LHCN-M2 (cell line): ENCODE results near the gene PDE11A. TPM values are rescaled to one million over a fixed set of nuclear protein-coding genes. Genes with fewer than 3 reads are reported as not detected.
A peak's percentile ranks its signal among the peaks of the same experiment; 100 is the strongest.

ENCODE experiments used
- DNase-seq: peaks from one replicate; pipeline ENCODE4 v3.0.0-alpha.2; 2012; ENCODE audit warnings: low read depth
- total RNA-seq: library from RNA; depleted of rRNA; stranded (reverse); fragments of >200 nt; gene quantifications from 2 replicates; pipeline ENCODE4 v1.2.3, GENCODE V29; 2014

The PDE11A gene
- total RNA-seq, 1 experiment from 2014 or later, result not detected

GRCh38 chr2:177633111-177633510, 439.5 kb downstream of the PDE11A start:
- DNase-seq, result peak; percentile 14

- DNase-seq, result no peak
Measured at GRCh38 chr2:177631680-177632079, 440.9 kb downstream of the PDE11A start.

- no peak for DNase-seq
Measured at GRCh38 chr2:177629357-177630024, 443.1 kb downstream of the PDE11A start.

- no peak for DNase-seq
Measured at GRCh38 chr2:177628831-177629230, 443.7 kb downstream of the PDE11A start.

- peak; percentile 20 for DNase-seq
Measured at GRCh38 chr2:177625744-177626650, 446.6 kb downstream of the PDE11A start.

GRCh38 chr2:177622521-177622920, 450.1 kb downstream of the PDE11A start:
- DNase-seq, result no peak

- DNase-seq, result no peak
Measured at GRCh38 chr2:177619986-177620385, 452.6 kb downstream of the PDE11A start.

- DNase-seq, result no peak
Measured at GRCh38 chr2:177619461-177619860, 453.1 kb downstream of the PDE11A start.

- DNase-seq, result peak; percentile 85
Measured at GRCh38 chr2:177618255-177619253, 454.0 kb downstream of the PDE11A start.

GRCh38 chr2:177617849-177618248, 454.7 kb downstream of the PDE11A start:
- no peak for DNase-seq

GRCh38 chr2:177616731-177617130, 455.8 kb downstream of the PDE11A start:
- no peak for DNase-seq

GRCh38 chr2:177616066-177616465, 456.5 kb downstream of the PDE11A start:
- DNase-seq, result no peak

GRCh38 chr2:177612659-177613058, 459.9 kb downstream of the PDE11A start:
- no peak for DNase-seq

- DNase-seq, result no peak
Measured at GRCh38 chr2:177611310-177611886, 461.2 kb downstream of the PDE11A start.

- no peak for DNase-seq
Measured at GRCh38 chr2:177610813-177611212, 461.8 kb downstream of the PDE11A start.

GRCh38 chr2:177606636-177607035, 465.9 kb downstream of the PDE11A start:
- DNase-seq, result no peak

GRCh38 chr2:177604271-177605065, 468.1 kb downstream of the PDE11A start:
- peak; percentile 62 for DNase-seq

- no peak for DNase-seq
Measured at GRCh38 chr2:177603768-177604167, 468.8 kb downstream of the PDE11A start.

GRCh38 chr2:177603181-177603580, 469.4 kb downstream of the PDE11A start:
- no peak for DNase-seq

- DNase-seq, result no peak
Measured at GRCh38 chr2:177602611-177603164, 469.9 kb downstream of the PDE11A start.
